ENCODE results near the gene PRKAR1B.
A peak's percentile ranks its signal among the peaks of the same experiment; 100 is the strongest.
"Not testable (repeated sequence)": the region's sequence is repeated elsewhere in the genome, so short reads cannot be mapped to it uniquely, and the experiment has no call there.

The PRKAR1B gene

GRCh38 chr7:621572-622285, 105.4 kb downstream of the PRKAR1B start:
- no peak for DNase-seq (ENCODE audit: low read depth in 2 of 2)

- DNase-seq (ENCODE audit: low read depth in 2 of 2), result no peak
These were observed 106.2 kb downstream of the PRKAR1B start for GRCh38 chr7:620885-621284.

GRCh38 chr7:620056-620455, 107.0 kb downstream of the PRKAR1B start:
- DNase-seq (ENCODE audit: low read depth in 2 of 2), result peak; percentile 4 to 5

- DNase-seq (ENCODE audit: low read depth in 2 of 2), result no peak
These were observed 107.7 kb downstream of the PRKAR1B start for GRCh38 chr7:619368-619840.

- no peak for DNase-seq (ENCODE audit: low read depth in 2 of 2)
These were observed 108.3 kb downstream of the PRKAR1B start for GRCh38 chr7:618539-619367.

GRCh38 chr7:617614-618538, 109.2 kb downstream of the PRKAR1B start:
- no peak for DNase-seq (ENCODE audit: low read depth in 2 of 2)

- DNase-seq (ENCODE audit: low read depth in 2 of 2), result no peak
These were observed 113.5 kb downstream of the PRKAR1B start for GRCh38 chr7:613442-614140.

GRCh38 chr7:611837-612236, 115.2 kb downstream of the PRKAR1B start:
- DNase-seq (ENCODE audit: low read depth in 2 of 2), result not testable (repeated sequence)

GRCh38 chr7:611281-611810, 115.7 kb downstream of the PRKAR1B start:
- DNase-seq (ENCODE audit: low read depth in 2 of 2), result no peak

GRCh38 chr7:610531-611280, 116.4 kb downstream of the PRKAR1B start:
- no peak for DNase-seq (ENCODE audit: low read depth in 2 of 2)

- no peak for DNase-seq (ENCODE audit: low read depth in 2 of 2)
These were observed 116.9 kb downstream of the PRKAR1B start for GRCh38 chr7:610141-610530.

- DNase-seq (ENCODE audit: low read depth in 2 of 2), result no peak
These were observed 117.7 kb downstream of the PRKAR1B start for GRCh38 chr7:609365-609764.

- DNase-seq (ENCODE audit: low read depth in 2 of 2), result no peak
These were observed 118.1 kb downstream of the PRKAR1B start for GRCh38 chr7:608954-609353.

GRCh38 chr7:608361-608760, 118.7 kb downstream of the PRKAR1B start:
- DNase-seq (ENCODE audit: low read depth in 2 of 2), result no peak

- no peak for DNase-seq (ENCODE audit: low read depth in 2 of 2)
These were observed 119.1 kb downstream of the PRKAR1B start for GRCh38 chr7:607938-608337.

GRCh38 chr7:605661-606450, 121.2 kb downstream of the PRKAR1B start:
- DNase-seq (ENCODE audit: low read depth in 2 of 2), result no peak

- no peak for DNase-seq (ENCODE audit: low read depth in 2 of 2)
These were observed 122.1 kb downstream of the PRKAR1B start for GRCh38 chr7:604884-605531.

- peak; percentile 33 to 42 for DNase-seq (ENCODE audit: low read depth in 2 of 2)
These were observed 122.8 kb downstream of the PRKAR1B start for GRCh38 chr7:604001-604883.
